SK-N-SH (cell line): ENCODE measurements around the gene TPCN2.

ENCODE experiments used
- EP300 ChIP-seq, 2 experiments: IDR thresholded peaks; 2 replicates each; pipeline versions ENCODE4 v1.4.0 to v1.6.1; 2012; ENCODE audit warnings: borderline replicate concordance in 1 of 2, low read depth in 1 of 2, low read length in 1 of 2
- EZH2phosphoT487 ChIP-seq: fragments of 200-600 bp; sonication (generic); IDR thresholded peaks from 2 replicates; pipeline ENCODE4 v1.6.1; 2017; ENCODE audit warnings: low read depth, mixed run types, mild to moderate bottlenecking, antibody characterized with exemption, moderate library complexity, borderline replicate concordance
- FOXM1 ChIP-seq: IDR thresholded peaks from 2 replicates; pipeline ENCODE4 v1.4.0; 2012; ENCODE audit warnings: low read depth, mild to moderate bottlenecking
- JUND ChIP-seq: IDR thresholded peaks from 2 replicates; pipeline ENCODE4 v1.4.0; 2012
- POLR2AphosphoS5 ChIP-seq: IDR thresholded peaks from 2 replicates; pipeline ENCODE4 v1.6.1; 2012; ENCODE audit warnings: low read depth, low read length
- RFX5 ChIP-seq: IDR thresholded peaks from 2 replicates; pipeline ENCODE4 v1.6.1; 2012; ENCODE audit warnings: mild to moderate bottlenecking, improper control_type of control experiment, low read length
- TF ChIP-seq, protein P1 (sequence below): IDR thresholded peaks from 2 replicates; pipeline ENCODE4 v1.4.0; 2012; ENCODE audit warnings: low read depth
- TF ChIP-seq, protein P2 (sequence below): IDR thresholded peaks from 2 replicates; pipeline ENCODE4 v1.4.0; 2012; ENCODE audit warnings: low read depth, borderline replicate concordance
- TF ChIP-seq, protein P3 (sequence below): fragments of 200-600 bp; sonication (generic); IDR thresholded peaks from 2 replicates; pipeline ENCODE4 v1.6.1; 2017; ENCODE audit warnings: antibody characterized with exemption, mild to moderate bottlenecking, moderate library complexity

DNA sequence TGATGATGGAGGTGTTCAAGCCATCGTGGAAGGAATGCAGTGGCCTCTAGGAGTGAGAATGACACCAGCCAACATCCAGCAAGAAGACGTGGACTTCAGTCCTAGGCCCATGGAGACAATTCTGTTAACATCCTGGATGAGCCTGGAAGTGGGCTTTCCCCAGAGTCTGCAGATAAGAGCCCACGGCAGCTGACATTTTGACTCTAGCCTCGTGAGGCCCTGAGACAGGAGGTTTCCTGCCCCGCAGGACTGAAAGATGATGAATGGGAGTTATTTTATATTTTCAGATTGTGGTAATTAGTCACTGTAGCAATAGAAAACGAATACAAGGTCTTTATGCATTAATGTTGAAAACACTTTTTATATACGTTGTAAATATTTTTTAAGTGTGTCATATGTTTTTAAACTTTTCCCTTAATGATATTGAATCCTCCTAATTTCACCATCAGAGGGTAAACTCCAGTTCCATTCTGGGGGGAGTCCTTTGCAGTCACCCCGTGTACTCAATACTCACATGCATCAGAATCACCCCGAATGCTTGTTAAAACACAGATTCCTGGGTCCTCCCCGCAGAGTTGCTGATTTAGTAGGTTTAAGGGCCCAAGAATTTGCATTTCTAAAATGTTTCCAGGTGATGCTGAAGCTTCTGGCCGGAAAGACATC, 570 bp upstream of the TPCN2 start:
- no peak for TF ChIP-seq RFX5
- TF ChIP-seq, protein P1, sequence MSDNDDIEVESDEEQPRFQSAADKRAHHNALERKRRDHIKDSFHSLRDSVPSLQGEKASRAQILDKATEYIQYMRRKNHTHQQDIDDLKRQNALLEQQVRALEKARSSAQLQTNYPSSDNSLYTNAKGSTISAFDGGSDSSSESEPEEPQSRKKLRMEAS, result no peak
- TF ChIP-seq, protein P2, sequence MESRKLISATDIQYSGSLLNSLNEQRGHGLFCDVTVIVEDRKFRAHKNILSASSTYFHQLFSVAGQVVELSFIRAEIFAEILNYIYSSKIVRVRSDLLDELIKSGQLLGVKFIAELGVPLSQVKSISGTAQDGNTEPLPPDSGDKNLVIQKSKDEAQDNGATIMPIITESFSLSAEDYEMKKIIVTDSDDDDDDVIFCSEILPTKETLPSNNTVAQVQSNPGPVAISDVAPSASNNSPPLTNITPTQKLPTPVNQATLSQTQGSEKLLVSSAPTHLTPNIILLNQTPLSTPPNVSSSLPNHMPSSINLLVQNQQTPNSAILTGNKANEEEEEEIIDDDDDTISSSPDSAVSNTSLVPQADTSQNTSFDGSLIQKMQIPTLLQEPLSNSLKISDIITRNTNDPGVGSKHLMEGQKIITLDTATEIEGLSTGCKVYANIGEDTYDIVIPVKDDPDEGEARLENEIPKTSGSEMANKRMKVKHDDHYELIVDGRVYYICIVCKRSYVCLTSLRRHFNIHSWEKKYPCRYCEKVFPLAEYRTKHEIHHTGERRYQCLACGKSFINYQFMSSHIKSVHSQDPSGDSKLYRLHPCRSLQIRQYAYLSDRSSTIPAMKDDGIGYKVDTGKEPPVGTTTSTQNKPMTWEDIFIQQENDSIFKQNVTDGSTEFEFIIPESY, result no peak
- no peak for TF ChIP-seq POLR2AphosphoS5
- TF ChIP-seq, protein P3, sequence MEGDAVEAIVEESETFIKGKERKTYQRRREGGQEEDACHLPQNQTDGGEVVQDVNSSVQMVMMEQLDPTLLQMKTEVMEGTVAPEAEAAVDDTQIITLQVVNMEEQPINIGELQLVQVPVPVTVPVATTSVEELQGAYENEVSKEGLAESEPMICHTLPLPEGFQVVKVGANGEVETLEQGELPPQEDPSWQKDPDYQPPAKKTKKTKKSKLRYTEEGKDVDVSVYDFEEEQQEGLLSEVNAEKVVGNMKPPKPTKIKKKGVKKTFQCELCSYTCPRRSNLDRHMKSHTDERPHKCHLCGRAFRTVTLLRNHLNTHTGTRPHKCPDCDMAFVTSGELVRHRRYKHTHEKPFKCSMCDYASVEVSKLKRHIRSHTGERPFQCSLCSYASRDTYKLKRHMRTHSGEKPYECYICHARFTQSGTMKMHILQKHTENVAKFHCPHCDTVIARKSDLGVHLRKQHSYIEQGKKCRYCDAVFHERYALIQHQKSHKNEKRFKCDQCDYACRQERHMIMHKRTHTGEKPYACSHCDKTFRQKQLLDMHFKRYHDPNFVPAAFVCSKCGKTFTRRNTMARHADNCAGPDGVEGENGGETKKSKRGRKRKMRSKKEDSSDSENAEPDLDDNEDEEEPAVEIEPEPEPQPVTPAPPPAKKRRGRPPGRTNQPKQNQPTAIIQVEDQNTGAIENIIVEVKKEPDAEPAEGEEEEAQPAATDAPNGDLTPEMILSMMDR, result no peak
- no peak for TF ChIP-seq JUND
- TF ChIP-seq EZH2phosphoT487, result no peak
- no peak for TF ChIP-seq EP300 (IDR thresholded peaks at IDR 0.05; ENCODE audit: borderline replicate concordance in 1 of 2, low read depth in 1 of 2, low read length in 1 of 2)
- no peak for TF ChIP-seq FOXM1
